Measurements from ENCODE around the gene PIP5K1B.

DNA sequence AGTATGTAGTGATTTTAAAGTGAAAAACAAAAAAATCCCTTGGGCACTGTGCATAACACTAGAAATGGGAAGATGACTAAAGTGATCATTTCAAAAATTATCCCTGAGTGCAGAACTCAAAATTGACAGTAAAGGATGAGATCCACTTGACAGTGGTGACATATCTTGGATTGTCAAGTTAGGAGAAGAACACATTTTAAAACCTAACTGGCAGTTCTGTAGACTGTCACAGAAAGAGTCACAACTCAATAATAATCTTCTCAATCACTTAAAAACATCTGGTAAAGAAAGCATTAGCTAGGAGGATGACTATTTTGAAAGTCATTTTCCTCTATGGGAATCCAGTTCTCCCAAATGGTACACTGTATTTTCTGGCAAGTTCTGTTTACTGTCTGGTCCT lies 127.1 kb downstream of the PIP5K1B start:
- no peak for TF ChIP-seq CREB1 (IDR thresholded peaks at IDR 0.05; ENCODE audit: low read depth)
- TF ChIP-seq, protein P1, sequence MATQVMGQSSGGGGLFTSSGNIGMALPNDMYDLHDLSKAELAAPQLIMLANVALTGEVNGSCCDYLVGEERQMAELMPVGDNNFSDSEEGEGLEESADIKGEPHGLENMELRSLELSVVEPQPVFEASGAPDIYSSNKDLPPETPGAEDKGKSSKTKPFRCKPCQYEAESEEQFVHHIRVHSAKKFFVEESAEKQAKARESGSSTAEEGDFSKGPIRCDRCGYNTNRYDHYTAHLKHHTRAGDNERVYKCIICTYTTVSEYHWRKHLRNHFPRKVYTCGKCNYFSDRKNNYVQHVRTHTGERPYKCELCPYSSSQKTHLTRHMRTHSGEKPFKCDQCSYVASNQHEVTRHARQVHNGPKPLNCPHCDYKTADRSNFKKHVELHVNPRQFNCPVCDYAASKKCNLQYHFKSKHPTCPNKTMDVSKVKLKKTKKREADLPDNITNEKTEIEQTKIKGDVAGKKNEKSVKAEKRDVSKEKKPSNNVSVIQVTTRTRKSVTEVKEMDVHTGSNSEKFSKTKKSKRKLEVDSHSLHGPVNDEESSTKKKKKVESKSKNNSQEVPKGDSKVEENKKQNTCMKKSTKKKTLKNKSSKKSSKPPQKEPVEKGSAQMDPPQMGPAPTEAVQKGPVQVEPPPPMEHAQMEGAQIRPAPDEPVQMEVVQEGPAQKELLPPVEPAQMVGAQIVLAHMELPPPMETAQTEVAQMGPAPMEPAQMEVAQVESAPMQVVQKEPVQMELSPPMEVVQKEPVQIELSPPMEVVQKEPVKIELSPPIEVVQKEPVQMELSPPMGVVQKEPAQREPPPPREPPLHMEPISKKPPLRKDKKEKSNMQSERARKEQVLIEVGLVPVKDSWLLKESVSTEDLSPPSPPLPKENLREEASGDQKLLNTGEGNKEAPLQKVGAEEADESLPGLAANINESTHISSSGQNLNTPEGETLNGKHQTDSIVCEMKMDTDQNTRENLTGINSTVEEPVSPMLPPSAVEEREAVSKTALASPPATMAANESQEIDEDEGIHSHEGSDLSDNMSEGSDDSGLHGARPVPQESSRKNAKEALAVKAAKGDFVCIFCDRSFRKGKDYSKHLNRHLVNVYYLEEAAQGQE (IDR thresholded peaks at IDR 0.05; ENCODE audit: low read depth): no peak
- TF ChIP-seq EP300 (IDR thresholded peaks at IDR 0.05; ENCODE audit: borderline replicate concordance): no peak
- TF ChIP-seq CEBPB (IDR thresholded peaks at IDR 0.05): no peak
- TF ChIP-seq TAF1 (IDR thresholded peaks at IDR 0.05; ENCODE audit: low read depth): no peak
- TF ChIP-seq MAX (IDR thresholded peaks at IDR 0.05): no peak
- TF ChIP-seq EGR1 (IDR thresholded peaks at IDR 0.05): no peak
- TF ChIP-seq NFIC (IDR thresholded peaks at IDR 0.05): no peak
- no peak for TF ChIP-seq RAD21 (IDR thresholded peaks at IDR 0.05; ENCODE audit: low read depth)
- no peak for TF ChIP-seq YY1 (IDR thresholded peaks at IDR 0.05; ENCODE audit: low read depth)
